ENCODE results near the gene ZNF311. TPM values are rescaled to one million over a fixed set of nuclear protein-coding genes. Genes with fewer than 3 reads are reported as not detected.

ZNF311 gene
- polyA plus RNA-seq, 3 donors, result 0.05 TPM; not detected in 1

- H3K4me3 ChIP-seq (replicated peaks in 1 of 3; ENCODE audit: low read depth in 2 of 3, low read length in 3 of 3), result no peak overlapping the region
- no peaks in the 10 kb centered on the region for H3K36me3 ChIP-seq (replicated peaks in 1 of 2; ENCODE audit: control insufficient read depth in 1 of 2, insufficient read depth in 2 of 2, low read length in 2 of 2)
- Mint-ChIP-seq H3K9me3 (peaks cover 7 to 19% (median 15%) of the 10 kb centered on the region in 7 donors), H3K36me3 (peaks cover 0 to 4% of the 10 kb centered on the region in 2 donors), H3K27me3 (ENCODE audit: low read depth in 3 of 3) (peaks cover 40 to 60% (median 42%) of the 10 kb centered on the region in 3 donors), H3K27ac (no peak overlapping the region), H3K4me3 (peak overlapping the region in 1 of 2 donors; percentile 96), H3K4me1 (peaks cover 14% of the 10 kb centered on the region)
- no peaks in the 10 kb centered on the region for H3K79me2 ChIP-seq (ENCODE audit: insufficient read depth, low read length)
- WGBS (ENCODE audit: insufficient coverage), result no CpG with 5 or more reads among the region's 3 CpGs
- no peak for DNase-seq
- no peak overlapping the region for H3K27ac ChIP-seq (ENCODE audit: low read depth in 1 of 2, low read length in 2 of 2)
- H3K27me3 ChIP-seq (ENCODE audit: control insufficient read depth in 2 of 2, insufficient read depth in 2 of 2, low read length in 2 of 2), result peaks cover 28 to 55% of the 10 kb centered on the region in 2 donors
- peaks cover 9 to 16% of the 10 kb centered on the region in 2 donors for H3K9me3 ChIP-seq (replicated peaks in 1 of 2; ENCODE audit: control insufficient read depth in 1 of 2, insufficient read depth in 1 of 2, low read length in 2 of 2)
- peaks cover 11 to 15% of the 10 kb centered on the region in 2 donors for H3K4me1 ChIP-seq (ENCODE audit: control insufficient read depth in 1 of 2, insufficient read depth in 2 of 2, low read length in 2 of 2)
- TF ChIP-seq CTCF (IDR thresholded peaks at IDR 0.05), result peak; percentile 32
- H2AFZ ChIP-seq (ENCODE audit: insufficient read depth, low read depth, low read length, poor library complexity, severe bottlenecking), result no peak overlapping the region
- H3K9ac ChIP-seq (ENCODE audit: insufficient read depth, low read length, poor library complexity, severe bottlenecking), result no peak overlapping the region
- peak overlapping the region; percentile 97 for H3K4me2 ChIP-seq (replicated peaks; ENCODE audit: extremely low read depth, low read length, poor library complexity, severe bottlenecking)
- no peaks in the 10 kb centered on the region for H4K20me1 ChIP-seq (ENCODE audit: insufficient read depth, low read length)
- intact Hi-C loops (cut with micrococcal nuclease), result loop anchor here (2.0 to 5.0 kb wide), 3 partner anchors 179 to 330 kb away; no protein-coding TSS in a partner anchor
These were observed 12.3 kb upstream of the ZNF311 start for GRCh38 chr6:29017428-29017802.

- peak overlapping the region; percentile 85 to 96 for H3K4me3 Mint-ChIP-seq
- Histone ChIP-seq H3K9ac (ENCODE audit: insufficient read depth, low read length, poor library complexity, severe bottlenecking) (no peak overlapping the region), H3K4me2 (replicated peaks; ENCODE audit: extremely low read depth, low read length, poor library complexity, severe bottlenecking) (peak overlapping the region; percentile 97), H3K4me3 (replicated peaks in 1 of 3; ENCODE audit: low read depth in 2 of 3, low read length in 3 of 3) (peak overlapping the region; percentile 19 to 81 (median 76)), H3K27ac (ENCODE audit: low read depth in 1 of 2, low read length in 2 of 2) (no peak overlapping the region), H3K79me2 (ENCODE audit: insufficient read depth, low read length) (no peaks in the 10 kb centered on the region), H4K20me1 (ENCODE audit: insufficient read depth, low read length) (no peaks in the 10 kb centered on the region), H2AFZ (ENCODE audit: insufficient read depth, low read depth, low read length, poor library complexity, severe bottlenecking) (peak overlapping the region; percentile 74), H3K9me3 (replicated peaks in 1 of 2; ENCODE audit: control insufficient read depth in 1 of 2, insufficient read depth in 1 of 2, low read length in 2 of 2) (peaks cover 9 to 16% of the 10 kb centered on the region in 2 donors), H3K4me1 (ENCODE audit: control insufficient read depth in 1 of 2, insufficient read depth in 2 of 2, low read length in 2 of 2) (peaks cover 11 to 15% of the 10 kb centered on the region in 2 donors), H3K27me3 (ENCODE audit: control insufficient read depth in 2 of 2, insufficient read depth in 2 of 2, low read length in 2 of 2) (peaks cover 32 to 57% of the 10 kb centered on the region in 2 donors), H3K36me3 (replicated peaks in 1 of 2; ENCODE audit: control insufficient read depth in 1 of 2, insufficient read depth in 2 of 2, low read length in 2 of 2) (no peaks in the 10 kb centered on the region)
- peaks cover 14% of the 10 kb centered on the region for H3K4me1 Mint-ChIP-seq
- peak; percentile 60 to 75 (median 71) for DNase-seq
- TF ChIP-seq CTCF (IDR thresholded peaks at IDR 0.05), result peak; percentile 91
- intact Hi-C loops (cut with micrococcal nuclease), result loop anchor here (2.0 to 5.0 kb wide), 3 partner anchors 178 to 329 kb away; no protein-coding TSS in a partner anchor
- peaks cover 35 to 61% (median 45%) of the 10 kb centered on the region in 3 donors for H3K27me3 Mint-ChIP-seq (ENCODE audit: low read depth in 3 of 3)
- WGBS (ENCODE audit: insufficient coverage), result 1% methylated on average over 25 of the region's 41 CpGs
- H3K36me3 Mint-ChIP-seq, result peaks cover 0 to 4% of the 10 kb centered on the region in 2 donors
- H3K27ac Mint-ChIP-seq, result peak overlapping the region in 4 of 7 donors; percentile 45 to 81 (median 73)
- H3K9me3 Mint-ChIP-seq, result peaks cover 7 to 19% (median 15%) of the 10 kb centered on the region in 7 donors
These were observed 11.7 kb upstream of the ZNF311 start for GRCh38 chr6:29016559-29017427.

All from CD14-positive monocyte (primary cell).